A673 (cell line): Measurements from ENCODE around the gene DIS3L2.

ENCODE experiments used
- EZH2 ChIP-seq: fragments of 200-600 bp; sonication (generic); IDR thresholded peaks from 2 replicates; pipeline ENCODE4 v1.6.1; 2017; ENCODE audit warnings: borderline replicate concordance, low read depth, mild to moderate bottlenecking, mixed read lengths, antibody characterized with exemption, low read length; ENCODE audit not compliant: poor library complexity, severe bottlenecking
- TF ChIP-seq, protein P1 (sequence below): fragments of 300-800, 200-600 bp; sonication (generic); conservative IDR thresholded peaks from 2 replicates; pipeline ENCODE4 v1.5.1; 2017; ENCODE audit warnings: low read depth, mild to moderate bottlenecking, antibody characterized with exemption, low read length, moderate library complexity, mixed read lengths

DNA sequence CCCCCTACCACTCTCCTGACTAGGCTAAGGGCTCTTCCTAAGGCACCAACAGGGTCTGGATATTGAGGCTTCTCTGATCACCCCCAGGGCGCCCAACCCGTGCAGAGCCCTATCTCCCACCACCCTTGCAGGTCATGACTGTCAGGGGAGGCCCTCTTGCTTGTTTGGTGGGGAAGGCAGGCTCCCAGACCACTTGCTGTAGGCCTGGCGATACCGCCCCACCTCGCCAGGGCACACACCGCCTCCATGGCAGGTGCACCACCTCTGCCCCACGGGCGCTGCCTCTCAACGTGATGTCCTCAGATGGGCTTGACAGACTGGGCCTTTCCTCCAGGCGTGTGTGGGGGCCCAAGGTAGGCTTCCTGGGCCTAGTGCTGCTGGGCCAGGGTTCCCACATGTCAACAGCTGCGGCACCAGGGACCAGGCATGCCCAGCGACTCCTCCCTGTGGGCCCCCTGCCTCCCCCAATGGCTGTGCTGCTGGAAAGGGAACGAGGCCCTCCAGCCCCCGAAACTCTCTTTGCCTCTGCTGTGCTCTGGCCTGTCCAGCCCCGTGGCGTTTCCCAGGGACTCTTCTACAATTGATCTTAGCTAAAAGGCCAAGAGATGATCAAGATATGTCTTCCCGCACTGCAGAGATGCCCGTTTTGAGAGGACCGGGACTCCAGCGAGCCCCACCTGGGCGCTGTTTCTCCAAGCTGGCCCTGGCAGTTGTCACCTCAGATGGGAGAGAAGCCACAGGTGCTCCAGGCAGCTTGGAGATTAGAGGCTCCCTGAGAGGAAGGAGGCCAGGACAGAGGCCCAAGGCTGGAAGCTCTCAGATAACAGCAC lies 42.8 kb upstream of the DIS3L2 start:
- TF ChIP-seq, protein P1, sequence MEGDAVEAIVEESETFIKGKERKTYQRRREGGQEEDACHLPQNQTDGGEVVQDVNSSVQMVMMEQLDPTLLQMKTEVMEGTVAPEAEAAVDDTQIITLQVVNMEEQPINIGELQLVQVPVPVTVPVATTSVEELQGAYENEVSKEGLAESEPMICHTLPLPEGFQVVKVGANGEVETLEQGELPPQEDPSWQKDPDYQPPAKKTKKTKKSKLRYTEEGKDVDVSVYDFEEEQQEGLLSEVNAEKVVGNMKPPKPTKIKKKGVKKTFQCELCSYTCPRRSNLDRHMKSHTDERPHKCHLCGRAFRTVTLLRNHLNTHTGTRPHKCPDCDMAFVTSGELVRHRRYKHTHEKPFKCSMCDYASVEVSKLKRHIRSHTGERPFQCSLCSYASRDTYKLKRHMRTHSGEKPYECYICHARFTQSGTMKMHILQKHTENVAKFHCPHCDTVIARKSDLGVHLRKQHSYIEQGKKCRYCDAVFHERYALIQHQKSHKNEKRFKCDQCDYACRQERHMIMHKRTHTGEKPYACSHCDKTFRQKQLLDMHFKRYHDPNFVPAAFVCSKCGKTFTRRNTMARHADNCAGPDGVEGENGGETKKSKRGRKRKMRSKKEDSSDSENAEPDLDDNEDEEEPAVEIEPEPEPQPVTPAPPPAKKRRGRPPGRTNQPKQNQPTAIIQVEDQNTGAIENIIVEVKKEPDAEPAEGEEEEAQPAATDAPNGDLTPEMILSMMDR: no peak
- TF ChIP-seq EZH2: no peak
